Measurements from ENCODE around the gene GLYR1.

DNA sequence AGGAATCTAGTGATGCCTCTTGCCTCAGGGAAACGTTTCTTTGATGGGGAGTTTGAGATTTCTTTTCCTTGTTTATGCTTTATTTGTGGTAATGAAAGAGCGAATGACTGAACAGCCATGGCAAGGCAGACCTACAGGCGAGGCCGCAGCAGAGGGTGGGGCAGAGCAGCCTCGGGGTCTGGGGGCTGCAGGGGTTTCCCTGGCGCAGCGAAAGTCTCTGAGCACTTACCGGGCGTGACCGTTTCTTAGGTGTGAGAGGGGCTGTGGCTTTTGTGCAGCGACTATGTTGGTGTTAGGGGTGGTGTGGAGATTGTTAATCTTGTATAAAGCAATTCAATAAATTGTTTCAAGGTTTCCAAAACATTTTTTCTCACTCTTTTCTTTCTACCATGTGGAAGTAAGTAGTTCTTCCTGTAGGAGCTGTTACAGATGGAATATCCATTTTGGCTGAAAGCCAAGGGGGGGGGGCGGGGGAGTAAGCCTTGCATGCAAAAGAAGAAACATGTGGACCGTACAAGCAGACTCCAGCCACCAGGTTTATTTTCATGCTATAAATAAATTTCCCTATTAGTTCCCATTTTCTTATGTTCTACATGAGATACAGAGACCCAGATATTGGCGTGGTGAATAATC lies 35.0 kb upstream of the GLYR1 start:
- TF ChIP-seq ZNF510 (tag by site-specific recombination; IDR thresholded peaks at IDR 0.05; ENCODE audit: insufficient replicate concordance) = no peak
- TF ChIP-seq, protein P1, sequence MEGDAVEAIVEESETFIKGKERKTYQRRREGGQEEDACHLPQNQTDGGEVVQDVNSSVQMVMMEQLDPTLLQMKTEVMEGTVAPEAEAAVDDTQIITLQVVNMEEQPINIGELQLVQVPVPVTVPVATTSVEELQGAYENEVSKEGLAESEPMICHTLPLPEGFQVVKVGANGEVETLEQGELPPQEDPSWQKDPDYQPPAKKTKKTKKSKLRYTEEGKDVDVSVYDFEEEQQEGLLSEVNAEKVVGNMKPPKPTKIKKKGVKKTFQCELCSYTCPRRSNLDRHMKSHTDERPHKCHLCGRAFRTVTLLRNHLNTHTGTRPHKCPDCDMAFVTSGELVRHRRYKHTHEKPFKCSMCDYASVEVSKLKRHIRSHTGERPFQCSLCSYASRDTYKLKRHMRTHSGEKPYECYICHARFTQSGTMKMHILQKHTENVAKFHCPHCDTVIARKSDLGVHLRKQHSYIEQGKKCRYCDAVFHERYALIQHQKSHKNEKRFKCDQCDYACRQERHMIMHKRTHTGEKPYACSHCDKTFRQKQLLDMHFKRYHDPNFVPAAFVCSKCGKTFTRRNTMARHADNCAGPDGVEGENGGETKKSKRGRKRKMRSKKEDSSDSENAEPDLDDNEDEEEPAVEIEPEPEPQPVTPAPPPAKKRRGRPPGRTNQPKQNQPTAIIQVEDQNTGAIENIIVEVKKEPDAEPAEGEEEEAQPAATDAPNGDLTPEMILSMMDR (tag by site-specific recombination; IDR thresholded peaks at IDR 0.05) = no peak
- TF ChIP-seq ZNF664 (tag by site-specific recombination; IDR thresholded peaks at IDR 0.05) = no peak
- TF ChIP-seq ZNF138 (tag by site-specific recombination; IDR thresholded peaks at IDR 0.05; ENCODE audit: borderline replicate concordance) = no peak
- TF ChIP-seq SCRT2 (tag by site-specific recombination; IDR thresholded peaks at IDR 0.05) = no peak
- TF ChIP-seq ZNF585B (tag by site-specific recombination; IDR thresholded peaks at IDR 0.05) = no peak
- TF ChIP-seq, protein P2, sequence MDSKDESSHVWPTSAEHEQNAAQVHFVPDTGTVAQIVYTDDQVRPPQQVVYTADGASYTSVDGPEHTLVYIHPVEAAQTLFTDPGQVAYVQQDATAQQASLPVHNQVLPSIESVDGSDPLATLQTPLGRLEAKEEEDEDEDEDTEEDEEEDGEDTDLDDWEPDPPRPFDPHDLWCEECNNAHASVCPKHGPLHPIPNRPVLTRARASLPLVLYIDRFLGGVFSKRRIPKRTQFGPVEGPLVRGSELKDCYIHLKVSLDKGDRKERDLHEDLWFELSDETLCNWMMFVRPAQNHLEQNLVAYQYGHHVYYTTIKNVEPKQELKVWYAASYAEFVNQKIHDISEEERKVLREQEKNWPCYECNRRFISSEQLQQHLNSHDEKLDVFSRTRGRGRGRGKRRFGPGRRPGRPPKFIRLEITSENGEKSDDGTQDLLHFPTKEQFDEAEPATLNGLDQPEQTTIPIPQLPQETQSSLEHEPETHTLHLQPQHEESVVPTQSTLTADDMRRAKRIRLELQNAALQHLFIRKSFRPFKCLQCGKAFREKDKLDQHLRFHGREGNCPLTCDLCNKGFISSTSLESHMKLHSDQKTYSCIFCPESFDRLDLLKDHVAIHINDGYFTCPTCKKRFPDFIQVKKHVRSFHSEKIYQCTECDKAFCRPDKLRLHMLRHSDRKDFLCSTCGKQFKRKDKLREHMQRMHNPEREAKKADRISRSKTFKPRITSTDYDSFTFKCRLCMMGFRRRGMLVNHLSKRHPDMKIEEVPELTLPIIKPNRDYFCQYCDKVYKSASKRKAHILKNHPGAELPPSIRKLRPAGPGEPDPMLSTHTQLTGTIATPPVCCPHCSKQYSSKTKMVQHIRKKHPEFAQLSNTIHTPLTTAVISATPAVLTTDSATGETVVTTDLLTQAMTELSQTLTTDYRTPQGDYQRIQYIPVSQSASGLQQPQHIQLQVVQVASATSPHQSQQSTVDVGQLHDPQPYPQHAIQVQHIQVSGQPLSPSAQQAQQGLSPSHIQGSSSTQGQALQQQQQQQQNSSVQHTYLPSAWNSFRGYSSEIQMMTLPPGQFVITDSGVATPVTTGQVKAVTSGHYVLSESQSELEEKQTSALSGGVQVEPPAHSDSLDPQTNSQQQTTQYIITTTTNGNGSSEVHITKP (tag by site-specific recombination; IDR thresholded peaks at IDR 0.05) = no peak
- TF ChIP-seq ZNF274 (IDR thresholded peaks at IDR 0.05; ENCODE audit: low read length) = no peak
- no peak for TF ChIP-seq ZNF274 (tag by site-specific recombination; IDR thresholded peaks at IDR 0.05; ENCODE audit: borderline replicate concordance)
- TF ChIP-seq ZNF175 (tag by site-specific recombination; IDR thresholded peaks at IDR 0.05) = no peak
- TF ChIP-seq ZBTB48 (tag by site-specific recombination; IDR thresholded peaks at IDR 0.05) = no peak
- no peak for TF ChIP-seq ZNF140 (tag by site-specific recombination; IDR thresholded peaks at IDR 0.05)
- TF ChIP-seq ZNF155 (tag by site-specific recombination; IDR thresholded peaks at IDR 0.05) = no peak
- TF ChIP-seq, protein P3, sequence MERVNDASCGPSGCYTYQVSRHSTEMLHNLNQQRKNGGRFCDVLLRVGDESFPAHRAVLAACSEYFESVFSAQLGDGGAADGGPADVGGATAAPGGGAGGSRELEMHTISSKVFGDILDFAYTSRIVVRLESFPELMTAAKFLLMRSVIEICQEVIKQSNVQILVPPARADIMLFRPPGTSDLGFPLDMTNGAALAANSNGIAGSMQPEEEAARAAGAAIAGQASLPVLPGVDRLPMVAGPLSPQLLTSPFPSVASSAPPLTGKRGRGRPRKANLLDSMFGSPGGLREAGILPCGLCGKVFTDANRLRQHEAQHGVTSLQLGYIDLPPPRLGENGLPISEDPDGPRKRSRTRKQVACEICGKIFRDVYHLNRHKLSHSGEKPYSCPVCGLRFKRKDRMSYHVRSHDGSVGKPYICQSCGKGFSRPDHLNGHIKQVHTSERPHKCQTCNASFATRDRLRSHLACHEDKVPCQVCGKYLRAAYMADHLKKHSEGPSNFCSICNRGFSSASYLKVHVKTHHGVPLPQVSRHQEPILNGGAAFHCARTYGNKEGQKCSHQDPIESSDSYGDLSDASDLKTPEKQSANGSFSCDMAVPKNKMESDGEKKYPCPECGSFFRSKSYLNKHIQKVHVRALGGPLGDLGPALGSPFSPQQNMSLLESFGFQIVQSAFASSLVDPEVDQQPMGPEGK (tag by site-specific recombination; IDR thresholded peaks at IDR 0.05) = no peak
- TF ChIP-seq, protein P4, sequence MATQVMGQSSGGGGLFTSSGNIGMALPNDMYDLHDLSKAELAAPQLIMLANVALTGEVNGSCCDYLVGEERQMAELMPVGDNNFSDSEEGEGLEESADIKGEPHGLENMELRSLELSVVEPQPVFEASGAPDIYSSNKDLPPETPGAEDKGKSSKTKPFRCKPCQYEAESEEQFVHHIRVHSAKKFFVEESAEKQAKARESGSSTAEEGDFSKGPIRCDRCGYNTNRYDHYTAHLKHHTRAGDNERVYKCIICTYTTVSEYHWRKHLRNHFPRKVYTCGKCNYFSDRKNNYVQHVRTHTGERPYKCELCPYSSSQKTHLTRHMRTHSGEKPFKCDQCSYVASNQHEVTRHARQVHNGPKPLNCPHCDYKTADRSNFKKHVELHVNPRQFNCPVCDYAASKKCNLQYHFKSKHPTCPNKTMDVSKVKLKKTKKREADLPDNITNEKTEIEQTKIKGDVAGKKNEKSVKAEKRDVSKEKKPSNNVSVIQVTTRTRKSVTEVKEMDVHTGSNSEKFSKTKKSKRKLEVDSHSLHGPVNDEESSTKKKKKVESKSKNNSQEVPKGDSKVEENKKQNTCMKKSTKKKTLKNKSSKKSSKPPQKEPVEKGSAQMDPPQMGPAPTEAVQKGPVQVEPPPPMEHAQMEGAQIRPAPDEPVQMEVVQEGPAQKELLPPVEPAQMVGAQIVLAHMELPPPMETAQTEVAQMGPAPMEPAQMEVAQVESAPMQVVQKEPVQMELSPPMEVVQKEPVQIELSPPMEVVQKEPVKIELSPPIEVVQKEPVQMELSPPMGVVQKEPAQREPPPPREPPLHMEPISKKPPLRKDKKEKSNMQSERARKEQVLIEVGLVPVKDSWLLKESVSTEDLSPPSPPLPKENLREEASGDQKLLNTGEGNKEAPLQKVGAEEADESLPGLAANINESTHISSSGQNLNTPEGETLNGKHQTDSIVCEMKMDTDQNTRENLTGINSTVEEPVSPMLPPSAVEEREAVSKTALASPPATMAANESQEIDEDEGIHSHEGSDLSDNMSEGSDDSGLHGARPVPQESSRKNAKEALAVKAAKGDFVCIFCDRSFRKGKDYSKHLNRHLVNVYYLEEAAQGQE (tag by site-specific recombination; IDR thresholded peaks at IDR 0.05) = no peak
